GM13976 (cell line): ENCODE results near the gene NNMT.

Source experiments
- DNase-seq: peaks from one replicate; pipeline ENCODE4 v3.0.0; 2012; ENCODE audit warnings: low spot score
- in situ Hi-C: fragments of 300-500 bp; cut with MboI; formaldehyde crosslinking; loops from one replicate; pipeline ENCODE4 v1.12.0; 2022; ENCODE audit warnings: low sequenced_read_pairs, mixed read lengths, inconsistent platforms; ENCODE audit not compliant: unreplicated experiment
- TF ChIP-seq, protein P1 (sequence below): IDR thresholded peaks from 2 replicates; pipeline ENCODE4 v1.5.1; 2012; ENCODE audit warnings: borderline replicate concordance, mild to moderate bottlenecking; ENCODE audit not compliant: insufficient read depth; ENCODE audit errors: extremely low read depth, missing control alignments, control extremely low read depth

NNMT gene

DNA sequence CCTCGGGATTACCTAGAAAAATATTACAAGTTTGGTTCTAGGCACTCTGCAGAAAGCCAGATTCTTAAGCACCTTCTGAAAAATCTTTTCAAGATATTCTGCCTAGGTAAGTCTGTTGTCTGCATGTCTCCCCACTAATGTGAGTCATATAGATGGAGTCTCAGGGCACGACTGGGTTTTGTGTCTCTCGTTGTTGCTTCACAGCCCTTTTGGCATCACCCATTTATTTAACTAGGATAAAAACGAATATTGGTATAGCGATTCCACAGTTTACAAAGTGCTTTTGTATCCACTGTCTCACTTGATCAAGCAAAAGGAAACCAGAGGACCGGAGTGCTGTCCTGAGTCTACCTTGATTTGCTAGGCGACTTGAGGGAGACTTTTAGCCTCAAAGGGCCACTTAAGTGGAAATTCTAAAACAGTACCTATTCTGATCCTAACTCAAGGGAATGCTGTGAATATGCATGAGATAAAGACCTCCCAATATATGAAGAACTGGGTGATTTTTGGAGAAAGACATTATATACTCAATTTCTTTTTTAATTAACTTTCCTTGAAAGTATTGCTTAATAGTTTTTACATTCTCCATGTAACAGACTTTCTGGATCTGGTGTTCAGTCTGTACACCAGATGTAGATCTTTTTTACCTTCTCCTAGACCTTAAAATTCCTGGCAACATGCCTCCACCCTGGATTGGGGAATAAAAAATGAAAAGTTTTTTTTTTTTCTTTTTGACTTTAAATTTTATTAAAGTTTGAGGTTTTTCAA, 590 bp downstream of the NNMT start:
- in situ Hi-C loops, result no loop called here
- DNase-seq, result no peak
- TF ChIP-seq, protein P1, sequence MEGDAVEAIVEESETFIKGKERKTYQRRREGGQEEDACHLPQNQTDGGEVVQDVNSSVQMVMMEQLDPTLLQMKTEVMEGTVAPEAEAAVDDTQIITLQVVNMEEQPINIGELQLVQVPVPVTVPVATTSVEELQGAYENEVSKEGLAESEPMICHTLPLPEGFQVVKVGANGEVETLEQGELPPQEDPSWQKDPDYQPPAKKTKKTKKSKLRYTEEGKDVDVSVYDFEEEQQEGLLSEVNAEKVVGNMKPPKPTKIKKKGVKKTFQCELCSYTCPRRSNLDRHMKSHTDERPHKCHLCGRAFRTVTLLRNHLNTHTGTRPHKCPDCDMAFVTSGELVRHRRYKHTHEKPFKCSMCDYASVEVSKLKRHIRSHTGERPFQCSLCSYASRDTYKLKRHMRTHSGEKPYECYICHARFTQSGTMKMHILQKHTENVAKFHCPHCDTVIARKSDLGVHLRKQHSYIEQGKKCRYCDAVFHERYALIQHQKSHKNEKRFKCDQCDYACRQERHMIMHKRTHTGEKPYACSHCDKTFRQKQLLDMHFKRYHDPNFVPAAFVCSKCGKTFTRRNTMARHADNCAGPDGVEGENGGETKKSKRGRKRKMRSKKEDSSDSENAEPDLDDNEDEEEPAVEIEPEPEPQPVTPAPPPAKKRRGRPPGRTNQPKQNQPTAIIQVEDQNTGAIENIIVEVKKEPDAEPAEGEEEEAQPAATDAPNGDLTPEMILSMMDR, result no peak

DNA sequence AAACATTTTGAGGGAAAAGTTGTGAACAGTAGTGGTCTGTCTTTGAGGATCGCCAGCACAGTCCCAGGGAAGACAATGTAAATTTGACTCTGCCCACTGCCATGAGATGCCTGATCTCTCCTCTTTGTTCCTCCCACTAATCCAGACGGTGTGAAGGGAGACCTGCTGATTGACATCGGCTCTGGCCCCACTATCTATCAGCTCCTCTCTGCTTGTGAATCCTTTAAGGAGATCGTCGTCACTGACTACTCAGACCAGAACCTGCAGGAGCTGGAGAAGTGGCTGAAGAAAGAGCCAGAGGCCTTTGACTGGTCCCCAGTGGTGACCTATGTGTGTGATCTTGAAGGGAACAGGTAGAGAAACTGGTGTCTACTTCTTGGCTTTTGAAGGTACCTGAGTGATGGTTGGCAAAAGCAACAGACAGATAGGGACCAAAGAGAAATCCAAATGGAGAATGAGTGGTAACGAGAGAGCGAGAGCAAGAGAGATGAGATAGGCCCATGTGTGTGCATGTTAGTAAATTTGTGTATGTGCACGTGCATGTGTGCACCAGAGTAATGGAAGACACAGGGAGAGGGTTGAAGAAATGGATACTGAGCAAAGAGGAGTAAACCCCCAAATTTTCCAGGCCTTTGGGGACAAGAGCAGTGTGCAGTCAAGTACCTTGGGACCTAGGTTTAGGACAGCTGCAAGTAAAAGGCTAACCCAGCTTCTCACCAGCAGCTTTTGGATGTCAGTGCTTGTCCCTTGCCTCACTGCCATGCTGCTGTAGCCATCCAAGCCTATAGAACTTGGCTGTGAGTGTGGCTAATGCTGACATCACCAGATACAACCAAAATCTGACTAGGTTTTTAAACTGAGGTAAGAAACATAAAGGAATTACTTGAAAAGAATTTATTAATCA, 1.9 kb downstream of the NNMT start:
- in situ Hi-C loops, result no loop called here
- no peak for DNase-seq
- TF ChIP-seq, protein P1, result no peak

DNA sequence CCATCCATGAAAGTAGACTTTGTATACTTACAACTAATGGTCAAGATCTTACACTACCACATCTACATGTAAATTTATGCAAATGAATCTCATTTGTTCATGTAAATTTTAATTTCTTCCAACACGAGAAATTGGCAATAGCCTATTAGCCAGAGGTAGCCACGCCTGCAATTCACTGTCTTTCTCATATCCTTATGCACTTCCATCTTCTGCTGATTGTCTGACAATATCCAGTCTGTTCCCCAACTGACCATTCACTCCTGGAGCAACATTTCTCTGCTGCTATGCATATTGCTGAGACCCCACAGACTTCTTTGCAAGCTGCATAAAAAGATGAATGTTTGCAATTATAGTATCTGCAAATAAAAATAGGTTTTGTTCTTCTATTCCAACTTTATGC, 2.5 kb downstream of the NNMT start:
- TF ChIP-seq, protein P1, result no peak
- DNase-seq, result no peak
- in situ Hi-C loops, result no loop called here

DNA sequence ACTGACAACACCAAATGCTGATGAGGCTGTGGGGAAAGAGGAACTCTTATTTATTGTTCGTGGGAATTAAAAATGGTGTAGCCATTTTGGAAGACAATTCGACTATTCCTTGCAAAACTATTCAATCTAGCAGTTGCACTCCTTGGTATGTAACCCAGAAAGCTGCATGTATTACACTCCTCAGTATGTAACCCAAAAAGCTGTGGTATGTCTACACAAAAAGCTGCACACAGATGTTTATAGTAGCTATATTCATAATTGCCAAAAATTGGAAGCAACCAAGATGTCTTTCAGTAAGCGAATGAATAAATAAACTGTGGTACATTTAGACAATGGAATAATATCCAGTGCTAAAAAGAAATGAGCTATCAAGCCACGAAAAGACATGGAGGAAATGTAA, 4.9 kb downstream of the NNMT start:
- in situ Hi-C loops, result no loop called here
- TF ChIP-seq, protein P1, result no peak
- DNase-seq, result no peak

DNA sequence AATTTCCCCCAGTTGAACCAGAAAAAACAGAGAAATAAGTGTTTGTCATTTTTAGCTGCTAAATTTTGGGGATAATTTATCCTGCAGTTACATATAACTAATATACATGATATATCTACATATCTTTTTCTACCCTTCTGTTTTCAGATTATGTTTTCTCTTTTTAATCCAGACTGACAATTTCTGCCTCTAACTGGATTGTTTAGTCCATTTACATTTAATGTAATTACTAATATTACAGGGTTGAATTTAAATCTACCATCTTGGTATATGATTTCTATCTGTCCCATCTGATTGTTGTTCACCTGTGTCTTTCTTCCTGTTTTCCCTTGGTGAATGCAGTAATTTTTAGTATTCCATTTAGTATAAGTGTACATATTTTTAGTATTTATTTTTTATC, 5.7 kb downstream of the NNMT start:
- in situ Hi-C loops, result no loop called here
- TF ChIP-seq, protein P1, result no peak

DNA sequence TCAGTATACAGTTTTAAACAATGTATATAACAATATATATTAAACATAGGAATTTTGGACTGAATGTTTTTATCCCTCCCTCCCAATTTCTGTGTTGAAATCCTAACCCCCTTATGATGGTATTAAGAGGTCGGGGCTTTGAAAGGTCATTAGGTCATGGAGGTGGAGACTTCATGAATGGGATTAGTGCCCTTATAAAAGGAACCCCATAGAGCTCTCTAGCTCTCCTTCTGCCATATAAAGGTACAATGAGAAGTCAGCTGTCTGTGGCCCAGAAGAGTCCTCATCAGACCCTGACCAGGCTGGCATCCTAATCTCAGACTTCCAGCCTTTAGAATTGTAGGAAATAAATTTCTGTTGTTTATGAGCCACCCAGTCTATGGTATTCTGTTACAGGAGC, 6.5 kb downstream of the NNMT start:
- in situ Hi-C loops, result no loop called here
- no peak for DNase-seq
- TF ChIP-seq, protein P1, result no peak

More for the DNA sequence above, 5.7 kb downstream of the NNMT start:
- no peak for DNase-seq
